ENCODE data around the gene NTSR1.

NTSR1 gene

GRCh38 chr20:62723768-62724450 lies 15.3 kb downstream of the NTSR1 start:
- peaks cover 57% of the 10 kb centered on the region for H3K27me3 ChIP-seq (ENCODE audit: low read depth, low read length)
- H2AFZ ChIP-seq (ENCODE audit: low read depth, low read length): no peak overlapping the region
- H3K36me3 ChIP-seq (replicated peaks; ENCODE audit: low read depth, low read length): no peaks in the 10 kb centered on the region
- peaks cover 8% of the 10 kb centered on the region; the same call in 1 of the 2 replicates for H3K9me3 ChIP-seq (ENCODE audit: insufficient read depth, low read length)
- no peak overlapping the region for H3K4me3 ChIP-seq (ENCODE audit: low read length)
- H3K9ac ChIP-seq (ENCODE audit: low read length): no peak overlapping the region
- H3K4me1 ChIP-seq (ENCODE audit: low read length): peaks cover 9% of the 10 kb centered on the region
- no peak for TF ChIP-seq EZH2phosphoT487 (IDR thresholded peaks at IDR 0.05; ENCODE audit: low read depth)
- TF ChIP-seq, protein P1, sequence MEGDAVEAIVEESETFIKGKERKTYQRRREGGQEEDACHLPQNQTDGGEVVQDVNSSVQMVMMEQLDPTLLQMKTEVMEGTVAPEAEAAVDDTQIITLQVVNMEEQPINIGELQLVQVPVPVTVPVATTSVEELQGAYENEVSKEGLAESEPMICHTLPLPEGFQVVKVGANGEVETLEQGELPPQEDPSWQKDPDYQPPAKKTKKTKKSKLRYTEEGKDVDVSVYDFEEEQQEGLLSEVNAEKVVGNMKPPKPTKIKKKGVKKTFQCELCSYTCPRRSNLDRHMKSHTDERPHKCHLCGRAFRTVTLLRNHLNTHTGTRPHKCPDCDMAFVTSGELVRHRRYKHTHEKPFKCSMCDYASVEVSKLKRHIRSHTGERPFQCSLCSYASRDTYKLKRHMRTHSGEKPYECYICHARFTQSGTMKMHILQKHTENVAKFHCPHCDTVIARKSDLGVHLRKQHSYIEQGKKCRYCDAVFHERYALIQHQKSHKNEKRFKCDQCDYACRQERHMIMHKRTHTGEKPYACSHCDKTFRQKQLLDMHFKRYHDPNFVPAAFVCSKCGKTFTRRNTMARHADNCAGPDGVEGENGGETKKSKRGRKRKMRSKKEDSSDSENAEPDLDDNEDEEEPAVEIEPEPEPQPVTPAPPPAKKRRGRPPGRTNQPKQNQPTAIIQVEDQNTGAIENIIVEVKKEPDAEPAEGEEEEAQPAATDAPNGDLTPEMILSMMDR (IDR thresholded peaks at IDR 0.05; ENCODE audit: low read depth, low read length): no peak
- H3K79me2 ChIP-seq (ENCODE audit: low read length): no peaks in the 10 kb centered on the region
- H3K27ac ChIP-seq (ENCODE audit: low read length): no peak overlapping the region
- H3K4me2 ChIP-seq (ENCODE audit: low read length): no peak overlapping the region
- no peaks in the 10 kb centered on the region for H4K20me1 ChIP-seq (ENCODE audit: insufficient read depth, low read length)

DNA sequence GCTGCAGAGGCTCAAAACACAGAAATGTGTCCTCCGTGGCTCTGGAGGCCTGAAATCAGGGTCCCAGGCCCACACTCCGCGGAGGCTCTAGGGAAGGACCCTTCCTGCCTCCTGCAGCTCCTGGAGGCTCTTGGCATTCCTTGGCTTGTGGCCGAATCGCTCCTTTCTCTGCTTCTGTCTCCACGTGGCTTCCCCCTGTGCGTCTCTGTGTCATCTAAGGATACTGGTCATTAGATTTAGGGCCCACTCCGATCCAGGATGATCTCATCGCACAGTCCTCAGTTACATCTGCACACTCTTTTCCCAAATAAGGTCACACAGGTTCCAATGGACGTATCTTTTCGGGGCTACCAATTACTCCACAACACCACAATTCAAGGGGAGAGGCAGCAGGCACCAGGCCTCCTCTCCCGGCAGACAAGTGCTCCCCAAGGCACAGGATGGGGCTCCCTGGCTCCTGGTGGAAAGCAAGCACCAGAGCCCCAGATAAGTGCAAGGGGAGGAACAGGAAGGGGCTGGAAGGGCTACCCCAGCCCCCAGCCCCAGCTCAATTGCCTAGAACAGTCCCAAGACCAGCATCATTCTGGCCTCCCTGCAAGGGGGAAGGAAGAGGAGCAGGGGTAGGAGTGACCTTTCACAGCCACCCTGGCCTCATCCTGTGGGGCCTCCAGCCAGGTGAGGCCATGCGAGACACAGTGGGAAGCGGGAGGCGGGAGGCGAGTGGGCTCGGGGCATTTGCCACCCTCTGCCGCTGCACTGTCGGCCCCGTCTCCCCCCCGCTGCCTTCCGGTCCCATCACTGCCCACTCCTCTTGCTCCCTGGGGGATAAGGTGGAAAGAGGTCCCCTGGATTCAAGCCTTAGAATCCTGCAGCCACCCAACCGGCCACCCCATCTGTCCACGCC lies 16.3 kb downstream of the NTSR1 start:
- Histone ChIP-seq H3K9me3 (ENCODE audit: insufficient read depth, low read length) (peaks cover 8% of the 10 kb centered on the region; the same call in 1 of the 2 replicates), H2AFZ (ENCODE audit: low read depth, low read length) (no peak overlapping the region), H3K4me1 (ENCODE audit: low read length) (peaks cover 9% of the 10 kb centered on the region), H3K4me3 (ENCODE audit: low read length) (no peak overlapping the region), H3K36me3 (replicated peaks; ENCODE audit: low read depth, low read length) (no peaks in the 10 kb centered on the region), H3K4me2 (ENCODE audit: low read length) (no peak overlapping the region), H3K79me2 (ENCODE audit: low read length) (no peaks in the 10 kb centered on the region), H3K27ac (ENCODE audit: low read length) (no peak overlapping the region), H3K27me3 (ENCODE audit: low read depth, low read length) (peaks cover 56% of the 10 kb centered on the region), H4K20me1 (ENCODE audit: insufficient read depth, low read length) (no peaks in the 10 kb centered on the region), H3K9ac (ENCODE audit: low read length) (no peak overlapping the region)
- TF ChIP-seq, protein P1 (IDR thresholded peaks at IDR 0.05; ENCODE audit: low read depth, low read length): no peak
- TF ChIP-seq EZH2phosphoT487 (IDR thresholded peaks at IDR 0.05; ENCODE audit: low read depth): no peak

- Histone ChIP-seq H3K79me2 (ENCODE audit: low read length) (no peaks in the 10 kb centered on the region), H3K27me3 (ENCODE audit: low read depth, low read length) (peaks cover 62% of the 10 kb centered on the region), H3K9me3 (ENCODE audit: insufficient read depth, low read length) (peaks cover 7% of the 10 kb centered on the region; the same call in 1 of the 2 replicates), H3K9ac (ENCODE audit: low read length) (no peak overlapping the region), H4K20me1 (ENCODE audit: insufficient read depth, low read length) (no peaks in the 10 kb centered on the region), H3K4me1 (ENCODE audit: low read length) (peaks cover 9% of the 10 kb centered on the region), H2AFZ (ENCODE audit: low read depth, low read length) (no peak overlapping the region), H3K4me3 (ENCODE audit: low read length) (no peak overlapping the region), H3K27ac (ENCODE audit: low read length) (no peak overlapping the region), H3K36me3 (replicated peaks; ENCODE audit: low read depth, low read length) (no peaks in the 10 kb centered on the region), H3K4me2 (ENCODE audit: low read length) (no peak overlapping the region)
- TF ChIP-seq EZH2phosphoT487 (IDR thresholded peaks at IDR 0.05; ENCODE audit: low read depth): no peak
- TF ChIP-seq, protein P1 (IDR thresholded peaks at IDR 0.05; ENCODE audit: low read depth, low read length): no peak
Measured at GRCh38 chr20:62725596-62726268, 17.1 kb downstream of the NTSR1 start.

Data from OCI-LY3 (cell line).